Esophagus squamous epithelium (tissue), 4 donors: ENCODE measurements around the gene VPREB3.

Source experiments
- POLR2A ChIP-seq, 4 donors: fragments of 450-650 bp; IDR thresholded peaks; one replicate each; pipeline ENCODE4 v1.6.1; 2017; ENCODE audit warnings: antibody characterized with exemption in 4 of 4, mild to moderate bottlenecking in 4 of 4, moderate library complexity in 3 of 4
- TF ChIP-seq, protein P1 (sequence below), 6 experiments: fragments of 450-650 bp in 4 of 6; fragments of 200-600 bp in 2 of 6; sonication (generic) in 2 of 6; IDR thresholded peaks; one replicate each; pipeline ENCODE4 v1.5.1; 2016 to 2019; ENCODE audit warnings: antibody characterized with exemption in 6 of 6, mild to moderate bottlenecking in 4 of 6, moderate library complexity in 4 of 6

DNA sequence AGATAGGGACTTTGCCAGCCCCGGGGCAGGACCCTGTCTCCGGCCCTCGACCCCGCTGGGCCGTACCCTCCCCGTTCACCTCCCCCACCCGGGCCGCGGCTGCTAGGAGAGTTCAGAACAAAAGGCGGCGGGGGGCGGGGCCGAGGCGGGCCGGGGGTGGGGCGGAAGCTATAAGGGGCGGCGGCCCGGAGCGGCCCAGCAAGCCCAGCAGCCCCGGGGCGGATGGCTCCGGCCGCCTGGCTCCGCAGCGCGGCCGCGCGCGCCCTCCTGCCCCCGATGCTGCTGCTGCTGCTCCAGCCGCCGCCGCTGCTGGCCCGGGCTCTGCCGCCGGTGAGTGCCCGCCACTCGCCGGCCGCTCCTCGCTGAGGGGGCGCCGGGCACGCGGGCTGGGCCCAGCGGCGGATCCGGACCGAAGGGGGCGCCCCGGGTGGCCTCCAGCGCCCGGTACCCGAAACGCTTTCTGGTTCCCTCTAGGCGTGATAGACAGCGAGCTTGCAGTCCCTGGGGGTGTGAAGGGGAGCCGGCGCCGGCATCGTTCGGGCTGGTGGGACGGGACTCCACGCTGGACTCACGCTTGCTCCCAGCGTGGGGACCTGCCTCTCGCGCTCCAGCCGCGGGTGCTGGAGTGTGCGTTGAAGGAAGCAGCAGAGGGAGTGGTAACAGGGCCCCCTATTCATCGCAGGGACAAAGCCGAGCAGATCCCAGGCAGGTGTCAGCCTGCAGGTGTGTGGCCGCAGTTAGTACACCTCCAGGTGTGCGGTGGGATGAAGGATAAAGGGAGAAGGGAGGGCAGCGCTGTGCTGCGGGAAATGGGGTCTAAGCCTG, 18.6 kb upstream of the VPREB3 start, which contains the start of gene MMP11:
- TF ChIP-seq, protein P1, sequence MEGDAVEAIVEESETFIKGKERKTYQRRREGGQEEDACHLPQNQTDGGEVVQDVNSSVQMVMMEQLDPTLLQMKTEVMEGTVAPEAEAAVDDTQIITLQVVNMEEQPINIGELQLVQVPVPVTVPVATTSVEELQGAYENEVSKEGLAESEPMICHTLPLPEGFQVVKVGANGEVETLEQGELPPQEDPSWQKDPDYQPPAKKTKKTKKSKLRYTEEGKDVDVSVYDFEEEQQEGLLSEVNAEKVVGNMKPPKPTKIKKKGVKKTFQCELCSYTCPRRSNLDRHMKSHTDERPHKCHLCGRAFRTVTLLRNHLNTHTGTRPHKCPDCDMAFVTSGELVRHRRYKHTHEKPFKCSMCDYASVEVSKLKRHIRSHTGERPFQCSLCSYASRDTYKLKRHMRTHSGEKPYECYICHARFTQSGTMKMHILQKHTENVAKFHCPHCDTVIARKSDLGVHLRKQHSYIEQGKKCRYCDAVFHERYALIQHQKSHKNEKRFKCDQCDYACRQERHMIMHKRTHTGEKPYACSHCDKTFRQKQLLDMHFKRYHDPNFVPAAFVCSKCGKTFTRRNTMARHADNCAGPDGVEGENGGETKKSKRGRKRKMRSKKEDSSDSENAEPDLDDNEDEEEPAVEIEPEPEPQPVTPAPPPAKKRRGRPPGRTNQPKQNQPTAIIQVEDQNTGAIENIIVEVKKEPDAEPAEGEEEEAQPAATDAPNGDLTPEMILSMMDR (IDR thresholded peaks at IDR 0.05), result no peak
- peak in 1 of 4 donors; percentile 10 for TF ChIP-seq POLR2A (IDR thresholded peaks at IDR 0.05)
